Measurements from ENCODE around the gene GORASP2. TPM values are rescaled to one million over a fixed set of nuclear protein-coding genes. Genes with fewer than 3 reads are reported as not detected.
A peak's percentile ranks its signal among the peaks of the same experiment; 100 is the strongest.

The GORASP2 gene
- total RNA-seq, 1 experiment from 2014 or later: 102 TPM

- TF ChIP-seq ZNF281 (CRISPR knock-in tag; IDR thresholded peaks at IDR 0.05) (peak; percentile 48; the same call in 1 of the 2 replicates), ZNF121 (CRISPR knock-in tag; IDR thresholded peaks at IDR 0.05) (no peak), ESRRA (CRISPR knock-in tag; IDR thresholded peaks at IDR 0.05; ENCODE audit: borderline replicate concordance) (peak; percentile 67; the same call in 1 of the 2 replicates), ARID4B (CRISPR knock-in tag; IDR thresholded peaks at IDR 0.05; ENCODE audit: borderline replicate concordance) (no peak), ZBTB43 (CRISPR knock-in tag; IDR thresholded peaks at IDR 0.05) (0 out of 2 replicates have a peak, but pooled peaks have one; percentile 20), ZNF219 (CRISPR knock-in tag; IDR thresholded peaks at IDR 0.05; ENCODE audit: borderline replicate concordance) (peak; percentile 33; the same call in 1 of the 2 replicates), SOX15 (CRISPR knock-in tag; IDR thresholded peaks at IDR 0.05) (no peak), TP53 (CRISPR knock-in tag; IDR thresholded peaks at IDR 0.05) (peak; percentile 89), ATF6 (CRISPR knock-in tag; IDR thresholded peaks at IDR 0.05) (no peak; the same call in 1 of the 2 replicates), PREB (CRISPR knock-in tag; IDR thresholded peaks at IDR 0.05; ENCODE audit: borderline replicate concordance) (peak; percentile 75; the same call in 1 of the 2 replicates), ZNF532 (CRISPR knock-in tag; IDR thresholded peaks at IDR 0.05; ENCODE audit: borderline replicate concordance) (no peak)
Measured at GRCh38 chr2:170928824-170929685, at the start of gene GORASP2 (continued).

Measured in WTC11 (cell line).